ENCODE data around the gene OAS2.

OAS2 gene

DNA sequence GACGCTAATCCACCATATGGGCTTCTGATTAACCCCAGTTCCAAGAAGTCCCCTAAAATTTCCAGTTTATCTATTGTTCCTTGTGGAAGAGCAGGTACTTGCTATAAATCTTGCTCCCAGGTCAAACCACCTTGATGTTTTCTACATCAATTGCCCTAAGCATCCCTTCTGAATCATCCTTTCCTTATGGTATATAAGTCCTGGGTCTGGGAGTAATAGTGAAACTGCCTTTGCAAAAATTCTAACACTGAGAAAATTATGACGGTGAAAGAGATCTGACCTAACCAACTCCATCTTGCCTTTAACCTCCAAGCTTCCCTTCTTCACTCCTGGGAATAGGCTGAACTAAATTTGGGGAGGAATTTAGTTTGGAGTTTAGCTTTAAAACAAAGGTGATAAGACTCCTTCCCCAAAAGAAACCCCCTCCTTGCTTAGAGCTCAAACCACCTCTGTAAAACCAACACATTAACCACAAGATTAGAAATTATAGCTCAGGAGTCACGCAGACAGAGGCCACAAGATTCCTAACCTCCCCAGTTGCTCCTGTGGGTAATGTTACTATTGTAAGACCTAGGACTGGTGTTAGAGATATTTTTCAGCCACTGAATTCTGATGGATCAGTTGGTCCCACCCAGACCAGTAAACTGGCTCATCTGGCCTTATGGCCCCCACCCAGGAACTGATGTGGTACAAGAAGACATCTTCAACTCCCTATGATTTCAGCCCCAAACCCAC is 44.4 kb downstream of the OAS2 start:
- ATAC-seq, result no peak

DNA sequence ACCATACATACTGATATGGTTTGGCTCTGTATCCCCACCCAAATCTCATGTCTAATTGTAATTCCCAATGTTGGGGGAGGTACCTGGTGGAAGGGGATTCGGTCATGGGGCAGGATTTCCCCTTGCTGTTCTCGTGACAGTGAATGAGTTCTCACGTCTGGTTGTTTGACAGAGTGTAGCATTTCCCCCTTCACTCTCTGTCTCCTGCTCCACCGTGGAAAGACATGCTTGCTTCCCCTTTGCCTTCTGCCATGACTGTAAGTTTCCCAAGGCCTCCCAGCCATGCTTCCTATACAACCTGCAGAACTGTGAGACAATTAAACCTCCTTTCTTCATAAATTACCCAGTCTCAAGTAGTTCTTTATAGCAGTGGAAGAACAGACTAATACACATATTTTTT is 49.4 kb downstream of the OAS2 start:
- no peak for ATAC-seq

- ATAC-seq, result peak; percentile 44 to 45
Observed at GRCh38 chr12:113030875-113031525, 52.7 kb downstream of the OAS2 start.

DNA sequence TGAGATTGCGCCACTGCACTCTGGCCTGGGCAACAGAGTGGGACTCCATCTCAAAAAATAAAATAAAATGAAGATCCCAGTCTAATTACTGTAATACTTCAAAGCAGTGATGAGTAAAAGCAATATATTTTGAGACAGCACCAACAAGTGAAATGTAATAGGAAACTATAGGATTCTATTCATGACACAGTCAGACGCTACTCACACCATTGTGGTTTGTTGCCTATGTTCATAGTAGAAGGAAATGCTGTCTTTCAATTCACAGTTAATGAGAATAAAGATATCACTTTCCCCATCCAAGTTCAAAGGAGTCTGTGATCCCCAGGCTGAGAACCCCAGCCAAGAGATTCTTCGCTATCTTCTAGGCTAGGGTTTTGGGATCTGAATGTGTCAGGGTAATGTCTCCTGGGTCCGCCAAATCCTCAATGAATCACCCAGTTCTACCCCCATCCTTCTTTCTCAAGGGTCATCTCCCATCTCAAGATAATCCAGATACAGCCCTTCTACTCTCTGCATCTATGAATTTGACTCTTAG is 61.7 kb downstream of the OAS2 start:
- ATAC-seq, result no peak

DNA sequence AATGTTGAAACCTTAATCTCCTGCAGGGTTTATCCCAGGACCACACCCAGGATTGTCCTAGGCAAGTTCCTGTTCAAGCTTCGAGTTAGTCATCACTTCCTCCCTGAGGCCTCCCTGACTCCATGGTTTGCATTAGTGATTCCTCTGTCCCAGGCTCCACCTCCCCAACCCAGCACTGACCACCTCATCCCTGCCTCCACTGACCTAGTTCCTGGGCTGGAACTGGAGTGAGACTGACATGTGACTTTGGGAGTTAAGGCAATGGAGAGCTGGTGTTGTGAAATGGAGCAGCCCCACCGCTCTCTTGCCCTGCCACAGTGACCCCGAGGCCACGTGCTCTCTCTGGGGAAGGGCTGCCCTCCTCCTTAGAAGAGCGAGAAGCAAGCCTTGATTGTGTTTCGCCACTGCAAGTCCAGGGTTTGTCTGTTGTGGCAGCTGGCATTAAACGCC is 62.4 kb downstream of the OAS2 start:
- ATAC-seq, result no peak

- no peak for ATAC-seq
Observed at GRCh38 chr12:113041560-113041959, 63.2 kb downstream of the OAS2 start.

GRCh38 chr12:113043240-113043639 is 64.9 kb downstream of the OAS2 start:
- no peak for ATAC-seq

DNA sequence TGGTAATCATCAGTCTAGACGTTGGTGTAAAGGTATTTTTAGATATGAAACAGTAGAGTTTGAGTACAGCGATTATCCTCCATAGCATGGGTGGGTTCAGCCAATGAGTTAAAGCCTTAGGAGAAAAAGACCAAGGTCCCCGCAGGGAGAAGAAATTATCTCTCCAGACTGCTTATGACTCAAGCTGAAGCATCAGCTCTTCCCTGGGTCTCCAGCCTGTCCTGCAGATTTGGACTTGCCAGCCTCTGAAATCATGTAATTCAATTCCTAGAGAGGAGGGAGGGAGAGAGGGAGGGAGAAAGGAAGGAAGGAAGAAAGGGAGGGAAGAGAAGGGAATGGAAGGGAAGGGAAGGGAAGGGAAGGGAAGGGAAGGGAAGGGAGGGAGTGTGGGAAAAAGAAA is 66.2 kb downstream of the OAS2 start:
- ATAC-seq, result no peak

- ATAC-seq, result peak; percentile 68 to 81
Observed at GRCh38 chr12:113048716-113049127, 70.4 kb downstream of the OAS2 start.

GRCh38 chr12:113049976-113050742 is 71.8 kb downstream of the OAS2 start:
- peak in 1 of 2 donors; percentile 17 for ATAC-seq

DNA sequence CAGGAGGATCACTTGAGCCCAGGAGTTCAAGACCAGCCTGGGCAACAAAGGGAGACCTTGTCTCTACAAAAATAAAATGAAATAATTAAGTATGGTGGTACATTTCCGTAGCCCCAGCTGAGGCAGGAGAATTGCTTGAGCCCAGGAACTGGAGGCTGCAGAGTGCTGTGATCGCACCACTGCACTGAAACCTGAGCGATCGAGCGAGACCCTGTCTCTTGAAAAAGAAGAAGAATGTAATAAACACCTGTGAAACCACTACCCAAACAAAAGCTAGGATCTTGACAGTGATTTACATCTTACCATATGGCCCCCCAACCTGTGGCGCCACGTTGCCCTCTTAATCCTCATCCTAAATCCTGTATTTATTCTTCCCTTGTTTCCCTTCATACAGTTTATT is 72.5 kb downstream of the OAS2 start:
- no peak for ATAC-seq

GRCh38 chr12:113051759-113052158 is 73.4 kb downstream of the OAS2 start:
- ATAC-seq, result no peak

- ATAC-seq, result no peak
Observed at GRCh38 chr12:113052326-113052725, 74.0 kb downstream of the OAS2 start.

- ATAC-seq, result no peak
Observed at GRCh38 chr12:113054948-113055486, 76.7 kb downstream of the OAS2 start.

- no peak for ATAC-seq
Observed at GRCh38 chr12:113055594-113056380, 77.5 kb downstream of the OAS2 start.

DNA sequence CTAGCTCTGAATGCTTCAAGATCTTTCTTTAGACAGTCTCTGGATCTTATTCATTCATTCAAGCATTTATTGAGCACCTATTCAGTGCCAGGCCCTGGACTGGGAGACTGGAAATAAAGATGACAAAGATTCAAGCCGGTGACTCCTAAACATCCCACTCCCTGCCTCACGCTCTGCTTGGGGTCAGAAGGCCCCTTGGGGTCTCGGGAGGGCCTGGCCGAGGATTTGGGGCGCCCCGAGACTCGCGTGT is 78.0 kb downstream of the OAS2 start:
- no peak for ATAC-seq

DNA sequence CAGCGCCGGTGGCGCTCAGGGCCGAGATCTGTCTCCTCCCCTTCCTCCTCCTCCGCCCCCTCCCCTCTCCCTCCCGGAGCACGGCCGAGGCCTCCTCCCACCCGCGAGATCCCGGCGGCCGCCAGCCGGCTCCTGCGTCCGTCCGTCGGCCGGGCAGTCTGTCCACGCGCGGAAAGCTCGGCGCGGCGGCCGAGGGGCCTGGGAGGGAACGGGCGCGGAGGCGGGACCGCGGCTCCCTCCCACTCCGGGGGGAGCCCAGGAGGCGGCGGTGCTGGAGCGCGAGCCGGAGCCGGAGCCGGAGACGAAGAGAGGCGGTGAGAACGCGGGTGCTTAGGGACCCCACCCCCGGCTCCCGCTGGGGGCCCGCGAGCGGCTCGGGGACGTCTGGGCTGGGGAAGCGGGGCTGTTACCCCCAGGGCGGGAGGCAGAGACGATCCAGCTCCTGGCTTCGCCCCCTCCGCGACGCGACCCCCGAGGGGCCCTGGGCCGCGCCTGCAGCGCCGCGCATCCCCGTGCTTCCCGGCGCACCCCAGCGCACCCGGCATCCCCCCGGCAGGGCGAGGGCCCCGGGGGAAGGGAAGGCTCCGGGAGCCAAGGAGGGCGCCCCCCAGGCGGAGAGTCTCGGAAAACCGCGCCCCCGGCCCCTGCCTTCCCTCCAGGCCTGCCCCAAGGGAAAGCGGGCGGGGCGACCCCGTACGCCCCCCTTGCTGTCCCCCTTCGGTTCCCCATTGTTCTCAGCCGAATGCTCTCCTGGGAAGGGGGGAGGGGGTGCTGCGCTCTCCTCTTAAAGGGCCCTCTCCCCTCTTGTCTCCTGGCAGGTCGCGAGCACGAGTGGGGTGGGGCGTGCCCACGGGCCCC is 78.5 kb downstream of the OAS2 start, which contains the start of gene DTX1:
TSS of gene DTX1 (plus strand) at position 100 of the 858 bp plus-strand sequence. CDS start 1,463 bp downstream, outside the sequence.
- ATAC-seq, result peak; percentile 58 to 63

GRCh38 chr12:113057565-113058485 is 79.5 kb downstream of the OAS2 start:
- no peak for ATAC-seq

- no peak for ATAC-seq
Observed at GRCh38 chr12:113058553-113058952, 80.2 kb downstream of the OAS2 start.

DNA sequence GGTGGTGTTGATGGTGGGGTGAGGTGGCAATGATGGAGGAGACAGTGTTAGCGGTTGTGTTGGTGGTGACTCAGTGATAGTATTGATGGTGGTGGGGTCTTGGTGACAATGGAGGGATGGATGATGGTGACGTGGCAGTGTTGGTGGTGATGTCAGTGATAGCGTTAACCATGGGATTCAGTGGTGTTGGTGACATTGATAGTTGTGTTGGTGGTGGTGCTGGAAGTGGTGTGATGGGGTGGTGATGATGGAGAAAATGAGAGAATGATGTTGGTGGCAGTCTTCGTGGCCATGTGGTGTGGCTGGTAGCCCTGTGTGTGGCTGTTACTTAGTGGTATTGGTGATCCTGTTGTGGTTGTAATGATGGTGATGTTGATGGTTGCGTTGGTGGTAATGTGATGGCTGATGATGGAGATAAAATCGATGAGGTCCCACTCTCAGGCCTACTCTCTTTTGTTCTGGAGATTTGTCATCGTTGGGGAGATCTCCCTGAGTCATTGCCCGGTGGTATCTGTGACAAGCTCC is 80.8 kb downstream of the OAS2 start:
- peak in 1 of 2 donors; percentile 31 for ATAC-seq
